Adrenal gland (tissue), 5 donors: ENCODE measurements around the gene VSX1.

Experiments used
- POLR2A ChIP-seq, 2 donors: fragments of 450-650 bp; IDR thresholded peaks; one replicate each; pipeline ENCODE4 v1.6.1; 2017; ENCODE audit warnings: antibody characterized with exemption in 2 of 2, mild to moderate bottlenecking in 2 of 2, moderate library complexity in 1 of 2
- TF ChIP-seq, protein P1 (sequence below), 6 experiments: fragments of 450-650 bp in 4 of 6; fragments of 200-600 bp in 2 of 6; sonication (generic) in 1 of 6; IDR thresholded peaks; 1 replicate in 5 of 6; 2 replicates in 1 of 6; pipeline versions ENCODE4 v1.5.1 to v1.8.0; 2016 to 2021; ENCODE audit warnings: antibody characterized with exemption in 6 of 6, mild to moderate bottlenecking in 2 of 6, moderate library complexity in 1 of 6
- donor health status: DM: no; HTN: no; CAD: no.

GRCh38 chr20:25090492-25091429 is 8.8 kb upstream of the VSX1 start:
- TF ChIP-seq, protein P1, sequence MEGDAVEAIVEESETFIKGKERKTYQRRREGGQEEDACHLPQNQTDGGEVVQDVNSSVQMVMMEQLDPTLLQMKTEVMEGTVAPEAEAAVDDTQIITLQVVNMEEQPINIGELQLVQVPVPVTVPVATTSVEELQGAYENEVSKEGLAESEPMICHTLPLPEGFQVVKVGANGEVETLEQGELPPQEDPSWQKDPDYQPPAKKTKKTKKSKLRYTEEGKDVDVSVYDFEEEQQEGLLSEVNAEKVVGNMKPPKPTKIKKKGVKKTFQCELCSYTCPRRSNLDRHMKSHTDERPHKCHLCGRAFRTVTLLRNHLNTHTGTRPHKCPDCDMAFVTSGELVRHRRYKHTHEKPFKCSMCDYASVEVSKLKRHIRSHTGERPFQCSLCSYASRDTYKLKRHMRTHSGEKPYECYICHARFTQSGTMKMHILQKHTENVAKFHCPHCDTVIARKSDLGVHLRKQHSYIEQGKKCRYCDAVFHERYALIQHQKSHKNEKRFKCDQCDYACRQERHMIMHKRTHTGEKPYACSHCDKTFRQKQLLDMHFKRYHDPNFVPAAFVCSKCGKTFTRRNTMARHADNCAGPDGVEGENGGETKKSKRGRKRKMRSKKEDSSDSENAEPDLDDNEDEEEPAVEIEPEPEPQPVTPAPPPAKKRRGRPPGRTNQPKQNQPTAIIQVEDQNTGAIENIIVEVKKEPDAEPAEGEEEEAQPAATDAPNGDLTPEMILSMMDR (IDR thresholded peaks at IDR 0.05) = no peak
- no peak for TF ChIP-seq POLR2A (IDR thresholded peaks at IDR 0.05)
